ENCODE measurements around the gene IL17F.

The IL17F gene

GRCh38 chr6:52244400-52244799 is at the start of gene IL17F:
TSS of gene IL17F (minus strand) at chr6:52244500. CDS start at chr6:52244429, 71 bp downstream.
- DNase-seq (ENCODE audit: low spot score) (no peak), FAIRE-seq (no peak)

GRCh38 chr6:52293067-52293466 is 48.8 kb upstream of the IL17F start:
- no peak for FAIRE-seq
- no peak for DNase-seq (ENCODE audit: low spot score)

GRCh38 chr6:52288841-52289240 is 44.5 kb upstream of the IL17F start:
- no peak for DNase-seq (ENCODE audit: low spot score)
- FAIRE-seq, result no peak

GRCh38 chr6:52288216-52288615 is 43.9 kb upstream of the IL17F start:
- DNase-seq (ENCODE audit: low spot score) (no peak), FAIRE-seq (no peak)

- FAIRE-seq, result no peak
Measured at GRCh38 chr6:52286798-52287432, 42.6 kb upstream of the IL17F start.

GRCh38 chr6:52285177-52286068 is 41.1 kb upstream of the IL17F start:
- FAIRE-seq (no peak), DNase-seq (ENCODE audit: low spot score) (no peak)

More at GRCh38 chr6:52286798-52287432, 42.6 kb upstream of the IL17F start:
- DNase-seq (ENCODE audit: low spot score), result peak; percentile 67

- peak; percentile 98 for DNase-seq (ENCODE audit: low spot score)
- FAIRE-seq, result peak; percentile 95
Measured at GRCh38 chr6:52284460-52285176, 40.3 kb upstream of the IL17F start, which contains the start of gene MCM3. TSS of gene MCM3 (minus strand) at chr6:52284742. CDS start at chr6:52284674, 68 bp downstream.

- FAIRE-seq (no peak), DNase-seq (ENCODE audit: low spot score) (peak; percentile 50)
Measured at GRCh38 chr6:52284131-52284459, 39.8 kb upstream of the IL17F start.

GRCh38 chr6:52283111-52283510 is 38.8 kb upstream of the IL17F start:
- no peak for FAIRE-seq
- no peak for DNase-seq (ENCODE audit: low spot score)

- peak; percentile 44 for FAIRE-seq
- DNase-seq (ENCODE audit: low spot score), result no peak
Measured at GRCh38 chr6:52276130-52276529, 31.8 kb upstream of the IL17F start.

GRCh38 chr6:52271852-52272460 is 27.7 kb upstream of the IL17F start:
- FAIRE-seq (no peak), DNase-seq (ENCODE audit: low spot score) (no peak)

GRCh38 chr6:52263709-52264540 is 19.6 kb upstream of the IL17F start:
- no peak for FAIRE-seq
- peak; percentile 74 for DNase-seq (ENCODE audit: low spot score)

- FAIRE-seq (no peak), DNase-seq (ENCODE audit: low spot score) (no peak)
Measured at GRCh38 chr6:52262620-52263344, 18.5 kb upstream of the IL17F start.

- no peak for FAIRE-seq
- no peak for DNase-seq (ENCODE audit: low spot score)
Measured at GRCh38 chr6:52261229-52261628, 16.9 kb upstream of the IL17F start.

- FAIRE-seq (no peak), DNase-seq (ENCODE audit: low spot score) (no peak)
Measured at GRCh38 chr6:52260634-52261033, 16.3 kb upstream of the IL17F start.

- DNase-seq (ENCODE audit: low spot score) (no peak), FAIRE-seq (no peak)
Measured at GRCh38 chr6:52255434-52255833, 11.1 kb upstream of the IL17F start.

GRCh38 chr6:52254731-52255378 is 10.6 kb upstream of the IL17F start:
- FAIRE-seq, result no peak

GRCh38 chr6:52253494-52253893 is 9.2 kb upstream of the IL17F start:
- FAIRE-seq (no peak), DNase-seq (ENCODE audit: low spot score) (no peak)

More at GRCh38 chr6:52254731-52255378, 10.6 kb upstream of the IL17F start:
- DNase-seq (ENCODE audit: low spot score), result no peak

GRCh38 chr6:52251113-52251512 is 6.8 kb upstream of the IL17F start:
- FAIRE-seq, result no peak
- no peak for DNase-seq (ENCODE audit: low spot score)
